Right ventricle myocardium superior (tissue), 1 donor: Measurements from ENCODE around the gene HNRNPH1. TPM values are rescaled to one million over a fixed set of nuclear protein-coding genes. Genes with fewer than 3 reads are reported as not detected.
A peak's percentile ranks its signal among the peaks of the same experiment; 100 is the strongest.
"Not testable (repeated sequence)": the region's sequence is repeated elsewhere in the genome, so short reads cannot be mapped to it uniquely, and the experiment has no call there.

Source experiments
- ATAC-seq: fragments of 200-7000 bp; cut with Tn5 transposase; one replicate; pipeline ENCODE4 v1.9.1; 2020; ENCODE audit warnings: mild to moderate bottlenecking; ENCODE audit not compliant: poor library complexity
- DNase-seq: peaks from one replicate; pipeline ENCODE4 v3.0.0-alpha.2; 2020
- intact Hi-C: fragments of 100-400 bp; cut with DNase I; formaldehyde crosslinking; loops from one replicate; pipeline ENCODE4 v1.11.2; 2022
- long read RNA-seq: library from polyadenylated mRNA; unstranded; transcript quantifications from one replicate; pipeline ENCODE4 v2.0.0, GENCODE V29; 2021
- total RNA-seq: library from RNA; stranded (reverse); fragmentation: NEBNext Ultra II Directional; extraction: Animal tissue kit (Norgen Biotek cat#: 25700); gene quantifications from one replicate; pipeline ENCODE4 v1.2.1, GENCODE V29; 2021
- donor health status: DM: no; HTN: yes; CAD: no; lungs with severe emphysema.

The HNRNPH1 gene
- 221 TPM for total RNA-seq
- long read RNA-seq, transcript HNRNPH1-204 (14 exons, 2,248 nt) = major isoform, 9 of 36 reads
- long read RNA-seq, transcript HNRNPH1-203 (14 exons, 2,279 nt) = minor isoform, 8 of 36 reads
- long read RNA-seq, partial matches to known transcripts = 3 of 36 reads
- long read RNA-seq, other reads (novel, unspliced or antisense) = 15 of 36 reads

DNA sequence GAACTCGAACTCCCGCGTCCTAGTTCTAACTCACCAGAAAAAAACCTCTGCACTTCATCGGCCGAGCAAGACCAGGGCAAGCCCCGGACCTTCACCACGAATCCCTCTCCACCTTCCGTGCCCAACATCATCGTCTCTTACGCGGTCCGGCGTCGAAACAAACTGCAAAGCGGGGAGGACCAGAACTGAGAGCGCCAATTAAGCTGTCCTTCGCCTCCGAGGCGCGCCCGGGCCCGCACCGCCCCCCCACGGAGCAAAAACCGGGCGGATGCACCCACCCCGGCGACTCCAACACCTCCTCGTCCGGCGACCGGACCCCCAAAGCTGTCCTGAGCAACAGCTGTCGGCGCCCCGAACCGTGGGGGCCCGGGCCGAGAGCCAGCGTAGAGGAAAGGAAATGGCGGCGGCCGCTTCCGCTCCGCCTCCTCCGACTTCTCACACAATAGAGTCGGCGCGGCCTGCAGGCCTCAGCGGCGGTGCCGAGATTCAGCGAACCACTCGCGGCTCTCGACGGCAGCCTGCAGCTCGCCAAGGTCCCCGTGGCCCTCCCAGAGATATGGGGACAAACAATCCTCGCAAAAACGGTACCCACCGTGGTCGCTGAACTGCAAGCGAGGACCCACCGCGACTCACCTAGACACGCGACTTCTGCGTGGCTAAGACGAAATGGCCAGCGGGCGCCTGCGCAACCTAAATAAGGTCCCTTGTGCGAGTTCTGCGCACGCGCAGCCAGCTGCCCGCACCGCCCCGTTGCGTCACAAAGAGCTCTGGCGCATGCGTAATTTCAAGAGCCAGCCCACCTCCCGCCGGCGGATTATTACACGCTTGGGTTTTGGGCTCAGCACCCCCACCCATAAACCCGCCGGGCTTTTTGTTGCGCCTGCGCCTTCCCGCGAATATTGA is at the start of gene HNRNPH1:
TSS of gene HNRNPH1 (minus strand) at position 669 of the 903 bp plus-strand sequence. CDS start at position 131, 538 bp downstream.
- peak; percentile 92 for ATAC-seq
- intact Hi-C loops = no loop called here
- peak; percentile 98 for DNase-seq

DNA sequence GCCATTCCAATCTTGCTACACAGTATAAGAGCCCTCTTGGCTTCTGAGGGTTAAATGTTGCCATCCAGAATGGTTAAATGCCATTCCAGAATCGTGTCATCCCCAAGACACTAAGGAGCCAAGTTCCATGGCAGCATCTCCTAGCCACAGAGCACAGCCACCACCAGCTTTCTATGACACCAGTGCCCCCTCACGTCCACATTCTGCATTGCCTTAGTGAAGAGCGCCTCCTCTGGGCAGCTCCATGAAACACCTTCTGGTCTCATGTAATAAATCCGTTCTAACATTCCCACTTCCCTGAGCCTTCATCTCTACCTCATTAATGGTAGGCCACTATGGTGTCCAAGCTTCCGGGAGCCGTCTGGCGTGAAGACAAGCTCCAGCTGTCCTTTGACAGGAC is 44.9 kb upstream of the HNRNPH1 start:
- ATAC-seq (peak; percentile 46), DNase-seq (peak; percentile 44)
- intact Hi-C loops = no loop called here

- intact Hi-C loops, ATAC-seq, DNase-seq: not testable (repeated sequence)
Observed at GRCh38 chr5:179661647-179662046, 38.2 kb upstream of the HNRNPH1 start.

DNA sequence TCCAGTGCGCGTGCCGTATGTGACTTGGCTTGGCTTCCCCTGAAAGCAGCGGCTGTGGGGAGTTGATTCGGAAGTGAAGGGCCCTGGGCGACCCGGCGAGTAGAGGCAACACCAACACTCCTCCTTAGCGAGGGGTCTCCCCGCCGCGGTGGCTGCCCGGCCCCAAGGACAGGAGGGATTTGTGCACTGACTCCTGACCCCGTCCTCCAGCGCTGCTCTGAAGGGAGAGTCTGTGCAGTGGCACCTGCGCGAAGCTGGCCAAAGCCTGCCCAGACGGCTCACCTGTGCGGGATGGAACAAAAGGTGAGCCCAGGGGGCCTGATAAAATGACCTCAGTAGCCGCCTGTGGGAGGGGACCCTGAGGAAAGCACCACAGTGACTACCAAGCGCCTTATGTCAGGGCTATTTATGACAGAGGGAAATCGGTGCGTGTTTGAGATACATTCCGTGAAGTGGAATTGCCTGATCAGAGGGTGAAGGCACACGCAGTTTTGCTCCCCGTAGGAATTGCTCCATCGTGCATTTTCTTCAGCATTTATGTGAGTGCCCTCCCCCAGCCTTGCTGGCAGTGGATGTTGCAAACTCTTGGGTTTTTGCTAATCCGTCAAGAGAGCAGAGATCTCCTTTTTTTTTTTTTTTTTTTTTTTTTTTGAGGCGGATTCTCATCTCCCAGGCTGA is 34.8 kb upstream of the HNRNPH1 start:
- ATAC-seq, DNase-seq, intact Hi-C loops: not testable (repeated sequence)

- intact Hi-C loops = not testable (repeated sequence)
- DNase-seq = peak; percentile 53
Observed at GRCh38 chr5:179657302-179658178, 34.1 kb upstream of the HNRNPH1 start.

DNA sequence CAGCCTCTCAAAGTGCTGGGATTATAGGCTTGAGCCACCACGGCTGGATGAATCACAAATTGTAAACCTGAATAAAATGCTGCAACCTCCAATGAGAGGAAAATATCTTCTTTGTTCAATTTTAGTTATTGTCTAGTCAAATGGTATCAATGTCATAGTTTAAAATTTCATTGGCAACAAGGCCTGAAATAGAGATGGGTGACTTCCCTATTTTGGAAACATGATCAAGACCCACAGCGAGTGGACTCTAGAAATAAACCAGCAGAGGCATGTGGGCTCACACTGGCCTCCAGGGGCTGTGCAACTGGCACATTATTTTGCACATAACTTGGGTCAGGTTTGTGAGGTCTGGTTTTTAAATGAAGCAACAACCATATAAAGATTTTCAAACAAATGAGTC is 29.7 kb upstream of the HNRNPH1 start:
- intact Hi-C loops = not testable (repeated sequence)

More at GRCh38 chr5:179657302-179658178, 34.1 kb upstream of the HNRNPH1 start:
- ATAC-seq = peak; percentile 99

GRCh38 chr5:179650245-179650644 is 26.8 kb upstream of the HNRNPH1 start:
- DNase-seq, ATAC-seq, intact Hi-C loops: not testable (repeated sequence)

More for the DNA sequence above, 29.7 kb upstream of the HNRNPH1 start:
- DNase-seq, ATAC-seq: not testable (repeated sequence)

- ATAC-seq, DNase-seq, intact Hi-C loops: not testable (repeated sequence)
Observed at GRCh38 chr5:179649166-179649703, 25.8 kb upstream of the HNRNPH1 start.

DNA sequence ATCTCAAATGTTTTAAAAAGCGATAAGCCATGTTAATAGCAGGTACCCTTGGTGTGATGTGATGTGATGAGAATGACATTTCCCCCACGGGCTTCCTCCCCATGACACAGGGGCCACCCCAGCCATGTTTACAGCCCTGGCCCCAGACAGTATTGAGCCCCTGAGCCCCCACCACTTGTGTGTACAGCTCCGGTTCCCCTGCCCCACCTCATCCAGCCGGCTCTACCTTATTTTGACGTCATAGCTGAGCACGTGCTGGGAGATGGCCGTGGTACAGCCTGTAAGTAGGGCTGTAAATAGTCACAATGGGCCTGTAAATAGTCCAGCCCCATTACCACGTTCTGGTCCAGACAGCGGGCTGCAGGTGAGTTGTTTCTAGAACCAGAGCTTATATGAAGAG is 24.9 kb upstream of the HNRNPH1 start:
- no peak for ATAC-seq
- DNase-seq = no peak
- intact Hi-C loops = no loop called here

GRCh38 chr5:179644766-179645165 is 21.3 kb upstream of the HNRNPH1 start:
- DNase-seq, ATAC-seq, intact Hi-C loops: not testable (repeated sequence)

DNA sequence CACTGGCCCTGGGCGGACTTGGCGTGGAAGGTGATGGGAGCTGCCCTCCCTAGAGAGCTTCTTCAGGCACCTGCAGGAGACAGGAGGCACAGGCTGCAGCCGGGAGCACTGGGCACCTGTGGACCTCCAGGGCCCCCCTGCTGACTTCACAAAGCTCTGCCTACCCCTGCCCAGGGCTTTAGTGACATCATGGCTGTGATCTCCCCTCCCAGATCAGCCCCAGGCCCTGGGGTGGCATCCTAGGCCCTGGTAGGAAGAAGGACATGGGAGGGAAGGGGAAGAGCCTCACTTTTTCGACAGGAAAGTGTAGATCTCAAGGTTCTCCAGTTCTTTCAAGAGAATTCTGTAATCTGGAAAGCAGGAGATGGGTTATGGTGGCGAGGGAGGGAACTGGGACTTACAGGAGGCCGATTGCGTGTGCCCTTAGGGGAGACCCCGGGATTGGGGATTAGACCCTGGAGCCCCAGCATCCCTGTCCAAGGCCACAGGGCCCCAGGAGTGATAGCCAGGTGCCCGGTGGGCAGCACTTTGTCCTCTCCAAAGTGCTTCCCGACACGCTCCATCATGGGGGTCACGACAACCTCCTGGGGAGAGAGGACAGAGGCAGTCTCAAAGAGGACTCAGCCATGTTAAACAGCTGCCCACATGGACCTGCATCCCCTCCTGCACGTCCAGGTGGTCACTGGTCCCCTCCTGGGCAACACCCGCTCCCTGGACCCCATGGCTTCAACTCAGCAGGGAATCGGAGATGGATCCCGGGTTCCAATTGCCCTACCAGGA is 19.9 kb upstream of the HNRNPH1 start:
- DNase-seq, intact Hi-C loops, ATAC-seq: not testable (repeated sequence)

GRCh38 chr5:179642626-179643025 is 19.2 kb upstream of the HNRNPH1 start:
- intact Hi-C loops, ATAC-seq, DNase-seq: not testable (repeated sequence)

DNA sequence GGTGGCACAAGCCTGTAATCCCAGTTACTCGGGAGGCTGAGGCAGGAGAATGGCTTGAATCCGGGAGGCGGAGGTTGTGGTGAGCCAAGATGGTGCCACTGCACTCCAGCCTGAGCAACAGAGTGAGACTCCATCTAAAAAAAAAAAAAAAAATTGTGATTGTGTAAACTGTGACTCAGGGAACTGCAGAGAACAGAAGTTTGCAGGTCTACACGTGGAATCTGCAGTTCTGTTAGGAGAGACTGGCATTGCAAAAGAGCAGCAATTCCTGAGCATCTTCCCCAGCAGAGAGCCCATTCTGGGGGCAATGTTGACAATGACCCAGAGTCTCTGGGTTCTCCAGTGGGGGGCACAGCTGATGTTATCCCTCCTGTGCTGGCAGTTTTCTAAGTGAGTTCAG is 18.3 kb upstream of the HNRNPH1 start:
- DNase-seq, intact Hi-C loops, ATAC-seq: not testable (repeated sequence)

GRCh38 chr5:179639296-179639695 is 15.8 kb upstream of the HNRNPH1 start:
- intact Hi-C loops, DNase-seq, ATAC-seq: not testable (repeated sequence)

DNA sequence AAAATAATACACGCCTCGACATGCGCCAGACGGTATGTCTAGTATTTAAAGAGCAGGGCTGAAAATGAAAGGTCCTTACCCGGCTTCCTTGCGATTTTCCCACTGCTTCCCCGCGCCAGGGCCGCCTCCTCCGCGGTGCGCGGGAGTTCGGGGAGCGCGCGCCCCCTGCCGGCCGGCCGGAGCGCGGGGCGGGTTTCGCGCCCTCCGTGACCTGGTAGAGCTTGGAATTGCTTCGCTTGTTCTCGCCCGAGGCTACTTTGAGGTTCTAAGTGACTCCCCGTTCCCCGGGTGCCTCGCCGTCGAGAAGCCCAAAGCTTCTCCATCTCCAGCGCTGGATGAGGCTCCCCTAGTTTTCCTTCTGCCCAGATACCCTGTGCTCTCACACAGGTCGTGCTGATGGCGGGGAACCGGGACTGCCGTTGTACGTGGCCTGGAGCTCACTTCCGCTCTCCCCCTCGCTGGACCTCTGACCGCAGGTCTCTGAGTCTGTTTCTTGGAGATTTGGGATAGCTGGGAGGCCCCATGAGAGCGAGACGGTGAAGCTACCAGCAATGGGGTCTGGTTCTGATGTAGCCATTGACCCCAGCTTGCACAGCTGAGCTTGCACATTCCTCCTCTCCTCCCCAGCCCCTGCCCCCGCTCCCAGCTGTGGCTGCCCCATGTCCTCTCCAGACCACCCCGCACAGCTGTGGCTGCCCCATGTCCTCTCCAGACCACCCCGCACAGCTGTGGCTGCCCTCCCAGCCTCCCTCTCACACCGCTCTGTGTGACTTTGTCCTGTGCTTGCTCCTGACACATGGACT is 11.1 kb upstream of the HNRNPH1 start:
- ATAC-seq = peak; percentile 99
- DNase-seq, intact Hi-C loops: not testable (repeated sequence)
